ENCODE data around the gene SPRY1.

Gene SPRY1

GRCh38 chr4:123390846-123391456 lies 5.6 kb upstream of the SPRY1 start:
- POLR2A ChIA-PET, result no interaction called here

DNA sequence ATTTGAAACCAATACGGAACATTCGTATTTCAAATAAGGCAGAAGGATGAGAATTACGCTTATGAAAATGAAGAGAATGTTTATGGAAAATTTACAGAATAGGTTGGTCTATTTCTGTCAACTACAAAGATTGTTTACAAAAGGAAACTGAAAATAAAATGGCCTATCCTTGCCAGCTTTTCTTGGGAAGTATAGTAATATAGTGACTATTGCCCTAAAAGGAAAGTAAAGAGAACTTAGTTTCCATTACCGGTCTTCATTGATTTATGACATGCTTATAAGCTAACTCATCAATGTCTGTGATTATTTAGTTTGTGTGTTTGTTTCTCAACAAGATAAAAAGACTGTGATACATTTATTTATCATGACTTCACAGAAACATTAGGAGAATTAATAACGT lies 2.9 kb upstream of the SPRY1 start:
- POLR2A ChIA-PET, result interaction anchor here (0.6 kb wide), 1 partner anchor 255 kb away, joined by 5 read pairs; no protein-coding TSS in a partner anchor
- DNase-seq, result no peak
- Histone ChIP-seq H3K27ac (ENCODE audit: insufficient read depth in 1 of 2, low read depth in 1 of 2, low read length in 2 of 2, poor library complexity in 1 of 2, severe bottlenecking in 2 of 2) (no peak overlapping the region), H3K4me1 (ENCODE audit: control extremely low read depth in 1 of 4, control insufficient read depth in 4 of 4, insufficient read depth in 4 of 4, low read length in 3 of 4) (peaks cover 4 to 21% (median 8%) of the 10 kb centered on the region in 4 experiments), H3K4me3 (ENCODE audit: control insufficient read depth in 1 of 7, extremely low read depth in 1 of 7, insufficient read depth in 4 of 7, low read depth in 2 of 7, low read length in 6 of 7) (no peak overlapping the region), H3K9me3 (ENCODE audit: control extremely low read depth in 1 of 5, control insufficient read depth in 4 of 5, insufficient read depth in 2 of 5, low read depth in 1 of 5, low read length in 4 of 5) (no peaks in the 10 kb centered on the region), H3K27me3 (replicated peaks in 2 of 5; ENCODE audit: control insufficient read depth in 4 of 5, insufficient read depth in 5 of 5, low read length in 4 of 5) (no peaks in the 10 kb centered on the region), H3K36me3 (ENCODE audit: control insufficient read depth in 4 of 4, insufficient read depth in 4 of 4, low read length in 3 of 4) (no peaks in the 10 kb centered on the region)
- CTCF ChIA-PET, result interaction anchor here (0.6 to 13.5 kb wide), 8 partner anchors 12 to 529 kb away, joined by 3 to 84 read pairs (median 4); no protein-coding TSS in a partner anchor
- WGBS (ENCODE audit: insufficient coverage), result 100% methylated on average over 1 of the region's 5 CpGs

More at GRCh38 chr4:123390846-123391456, 5.6 kb upstream of the SPRY1 start:
- H3K4me1 ChIP-seq (ENCODE audit: control extremely low read depth in 1 of 4, control insufficient read depth in 4 of 4, insufficient read depth in 4 of 4, low read length in 3 of 4), result peaks cover 0 to 7% (median 0%) of the 10 kb centered on the region in 4 experiments
- no peaks in the 10 kb centered on the region for H3K9me3 ChIP-seq (ENCODE audit: control extremely low read depth in 1 of 5, control insufficient read depth in 4 of 5, insufficient read depth in 2 of 5, low read depth in 1 of 5, low read length in 4 of 5)
- DNase-seq, result peak; percentile 43 to 65 (median 62)
- WGBS (ENCODE audit: insufficient coverage), result 33% methylated on average over 1 of the region's 3 CpGs
- no peak overlapping the region for H3K27ac ChIP-seq (ENCODE audit: insufficient read depth in 1 of 2, low read depth in 1 of 2, low read length in 2 of 2, poor library complexity in 1 of 2, severe bottlenecking in 2 of 2)
- CTCF ChIA-PET, result interaction anchor here (0.7 to 13.5 kb wide), 13 partner anchors 9 to 272 kb away, joined by 3 to 84 read pairs (median 3); no protein-coding TSS in a partner anchor
- H3K4me3 ChIP-seq (ENCODE audit: control insufficient read depth in 1 of 7, extremely low read depth in 1 of 7, insufficient read depth in 4 of 7, low read depth in 2 of 7, low read length in 6 of 7), result no peak overlapping the region
- no peaks in the 10 kb centered on the region for H3K27me3 ChIP-seq (replicated peaks in 2 of 5; ENCODE audit: control insufficient read depth in 4 of 5, insufficient read depth in 5 of 5, low read length in 4 of 5)
- no peaks in the 10 kb centered on the region for H3K36me3 ChIP-seq (ENCODE audit: control insufficient read depth in 4 of 4, insufficient read depth in 4 of 4, low read length in 3 of 4)

DNA sequence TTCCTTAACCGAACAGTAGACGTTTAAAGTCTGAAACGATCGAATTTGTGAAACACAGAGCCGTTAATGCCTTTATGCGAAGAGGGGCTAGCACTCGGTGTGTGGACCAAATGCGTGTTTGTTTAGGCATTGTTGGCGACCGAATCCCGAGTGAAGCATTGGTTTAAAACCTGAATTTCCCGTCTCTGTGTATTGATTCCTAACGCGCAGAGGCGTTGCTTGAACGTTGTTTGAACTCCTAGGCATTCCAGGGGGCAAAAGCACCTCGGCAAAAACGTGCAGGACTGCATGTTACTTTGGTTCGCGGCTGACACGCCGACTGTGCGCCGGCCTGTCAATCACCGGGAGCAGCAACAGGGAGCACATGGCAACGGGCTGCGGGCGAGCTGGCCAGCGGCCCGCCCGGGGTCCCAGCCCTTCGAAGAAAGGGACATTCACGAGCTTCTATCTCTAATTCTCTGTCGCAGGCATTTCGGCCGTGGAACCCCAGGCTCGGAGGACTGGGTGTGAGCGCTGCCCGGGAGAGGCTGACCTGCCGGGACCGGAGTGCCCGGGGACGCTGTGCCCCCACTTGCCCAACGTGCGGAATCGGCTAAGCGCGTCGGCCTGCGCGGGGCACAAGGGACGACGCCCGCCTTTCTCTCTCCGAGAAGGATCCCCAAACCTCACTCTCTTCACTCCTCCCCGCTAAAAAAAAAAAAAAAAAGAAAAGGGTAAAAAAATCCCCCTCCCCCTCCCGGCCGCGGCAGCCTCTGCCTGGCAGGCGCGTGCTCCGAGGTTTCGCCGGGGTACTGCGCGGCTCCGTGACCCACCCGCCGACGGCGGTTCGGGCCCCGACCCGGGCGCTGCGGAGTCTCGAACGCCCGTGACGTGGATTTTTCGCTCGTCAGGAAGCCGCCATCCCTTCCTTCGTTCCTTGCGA lies 810 bp downstream of the SPRY1 start:
- Histone ChIP-seq H3K36me3 (ENCODE audit: control insufficient read depth in 4 of 4, insufficient read depth in 4 of 4, low read length in 3 of 4) (peaks cover 3 to 10% (median 10%) of the 10 kb centered on the region in 4 experiments), H3K27ac (ENCODE audit: insufficient read depth in 1 of 2, low read depth in 1 of 2, low read length in 2 of 2, poor library complexity in 1 of 2, severe bottlenecking in 2 of 2) (peak overlapping the region; percentile 25 to 73), H3K27me3 (replicated peaks in 2 of 5; ENCODE audit: control insufficient read depth in 4 of 5, insufficient read depth in 5 of 5, low read length in 4 of 5) (no peaks in the 10 kb centered on the region), H3K4me1 (ENCODE audit: control extremely low read depth in 1 of 4, control insufficient read depth in 4 of 4, insufficient read depth in 4 of 4, low read length in 3 of 4) (peaks cover 15 to 39% (median 30%) of the 10 kb centered on the region in 4 experiments), H3K4me3 (ENCODE audit: control insufficient read depth in 1 of 7, extremely low read depth in 1 of 7, insufficient read depth in 4 of 7, low read depth in 2 of 7, low read length in 6 of 7) (peak overlapping the region; percentile 64 to 99 (median 83)), H3K9me3 (ENCODE audit: control extremely low read depth in 1 of 5, control insufficient read depth in 4 of 5, insufficient read depth in 2 of 5, low read depth in 1 of 5, low read length in 4 of 5) (no peaks in the 10 kb centered on the region)
- peak; percentile 52 to 79 (median 79) for DNase-seq
- ChIA-PET POLR2A (interaction anchor here (0.5 to 3.2 kb wide), 9 partner anchors 14 to 264 kb away, joined by 3 to 14 read pairs (median 3); no protein-coding TSS in a partner anchor), CTCF (interaction anchor here (0.7 to 13.5 kb wide), 11 partner anchors 9 to 266 kb away, joined by 3 to 84 read pairs (median 4); no protein-coding TSS in a partner anchor)
- WGBS (ENCODE audit: insufficient coverage), result 0% methylated on average over 78 of the region's 85 CpGs

GRCh38 chr4:123398066-123398852 lies 1.7 kb downstream of the SPRY1 start:
- peak overlapping the region; percentile 64 to 99 (median 83) for H3K4me3 ChIP-seq (ENCODE audit: control insufficient read depth in 1 of 7, extremely low read depth in 1 of 7, insufficient read depth in 4 of 7, low read depth in 2 of 7, low read length in 6 of 7)
- no peaks in the 10 kb centered on the region for H3K27me3 ChIP-seq (replicated peaks in 2 of 5; ENCODE audit: control insufficient read depth in 4 of 5, insufficient read depth in 5 of 5, low read length in 4 of 5)
- H3K36me3 ChIP-seq (ENCODE audit: control insufficient read depth in 4 of 4, insufficient read depth in 4 of 4, low read length in 3 of 4), result peaks cover 3 to 18% (median 14%) of the 10 kb centered on the region in 4 experiments
- peaks cover 15 to 40% (median 35%) of the 10 kb centered on the region in 4 experiments for H3K4me1 ChIP-seq (ENCODE audit: control extremely low read depth in 1 of 4, control insufficient read depth in 4 of 4, insufficient read depth in 4 of 4, low read length in 3 of 4)
- ChIA-PET CTCF (interaction anchor here (0.9 to 13.5 kb wide), 9 partner anchors 20 to 265 kb away, joined by 3 to 84 read pairs (median 4); no protein-coding TSS in a partner anchor), POLR2A (interaction anchor here (0.5 to 3.2 kb wide), 6 partner anchors 17 to 263 kb away, joined by 3 to 14 read pairs (median 3); no protein-coding TSS in a partner anchor)
- under 1% methylated on average over 83 of the region's 94 CpGs for WGBS (ENCODE audit: insufficient coverage)
- H3K9me3 ChIP-seq (ENCODE audit: control extremely low read depth in 1 of 5, control insufficient read depth in 4 of 5, insufficient read depth in 2 of 5, low read depth in 1 of 5, low read length in 4 of 5), result no peaks in the 10 kb centered on the region
- peak; percentile 82 to 90 (median 86) for DNase-seq
- H3K27ac ChIP-seq (ENCODE audit: insufficient read depth in 1 of 2, low read depth in 1 of 2, low read length in 2 of 2, poor library complexity in 1 of 2, severe bottlenecking in 2 of 2), result peak overlapping the region; percentile 78 to 86

DNA sequence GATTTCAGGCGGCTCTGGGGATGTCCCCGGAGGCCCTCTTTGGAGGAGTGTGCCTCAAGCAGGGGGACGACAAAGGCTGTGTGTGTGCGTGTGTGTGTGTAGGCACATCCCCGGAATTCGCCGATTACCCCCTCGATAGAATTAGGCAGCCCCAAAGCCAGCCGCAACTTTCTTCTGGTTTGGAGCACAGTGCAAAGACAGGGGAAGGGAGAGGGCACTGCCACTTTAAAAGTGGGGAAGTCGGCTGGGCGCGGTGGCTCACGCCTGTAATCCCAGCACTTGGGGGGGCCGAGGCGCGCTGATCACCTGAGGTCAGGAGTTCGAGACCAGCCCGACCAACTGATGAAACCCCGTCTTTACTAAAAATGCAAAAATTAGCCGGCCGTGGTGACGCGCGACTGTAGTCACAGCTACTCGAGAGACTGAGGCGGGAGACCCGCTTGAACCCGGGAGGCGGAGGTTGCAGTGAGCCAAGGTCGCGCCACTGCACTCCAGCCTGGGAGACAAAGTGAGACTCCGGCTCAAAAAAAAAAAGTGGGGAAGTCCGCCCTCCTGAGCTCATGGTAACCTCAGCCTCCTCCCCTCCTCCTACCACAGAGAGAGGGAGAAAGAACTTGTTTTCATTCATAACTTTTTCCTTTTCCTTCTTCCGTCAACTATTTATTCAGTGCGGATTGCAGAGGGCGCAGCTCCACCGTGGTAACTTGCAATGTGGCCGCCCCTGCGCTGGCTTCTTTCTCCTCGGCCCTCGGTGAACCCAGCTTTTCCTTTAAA lies 2.4 kb downstream of the SPRY1 start:
- Histone ChIP-seq H3K27me3 (replicated peaks in 2 of 5; ENCODE audit: control insufficient read depth in 4 of 5, insufficient read depth in 5 of 5, low read length in 4 of 5) (no peaks in the 10 kb centered on the region), H3K36me3 (ENCODE audit: control insufficient read depth in 4 of 4, insufficient read depth in 4 of 4, low read length in 3 of 4) (peaks cover 3 to 23% (median 14%) of the 10 kb centered on the region in 4 experiments), H3K9me3 (ENCODE audit: control extremely low read depth in 1 of 5, control insufficient read depth in 4 of 5, insufficient read depth in 2 of 5, low read depth in 1 of 5, low read length in 4 of 5) (no peaks in the 10 kb centered on the region), H3K4me3 (ENCODE audit: control insufficient read depth in 1 of 7, extremely low read depth in 1 of 7, insufficient read depth in 4 of 7, low read depth in 2 of 7, low read length in 6 of 7) (peak overlapping the region; percentile 64 to 99 (median 83)), H3K4me1 (ENCODE audit: control extremely low read depth in 1 of 4, control insufficient read depth in 4 of 4, insufficient read depth in 4 of 4, low read length in 3 of 4) (peaks cover 15 to 45% (median 35%) of the 10 kb centered on the region in 4 experiments), H3K27ac (ENCODE audit: insufficient read depth in 1 of 2, low read depth in 1 of 2, low read length in 2 of 2, poor library complexity in 1 of 2, severe bottlenecking in 2 of 2) (peak overlapping the region; percentile 78 to 86)
- WGBS (ENCODE audit: insufficient coverage), result 0% methylated on average over 36 of the region's 41 CpGs
- DNase-seq, result peak; percentile 69 to 89 (median 85)
- ChIA-PET POLR2A (interaction anchor here (0.6 to 3.2 kb wide), 8 partner anchors 11 to 262 kb away, joined by 3 to 14 read pairs (median 6); no protein-coding TSS in a partner anchor), CTCF (interaction anchor here (0.7 to 13.5 kb wide), 16 partner anchors 8 to 264 kb away, joined by 3 to 84 read pairs (median 4); no protein-coding TSS in a partner anchor)
